WTC11 (cell line): Measurements from ENCODE around the gene ABCB8.

Experiments
- CTCF ChIP-seq: fragments of 200-600 bp; IDR thresholded peaks from 2 replicates; pipeline ENCODE4 v1.8.0; 2022; ENCODE audit warnings: antibody characterized with exemption
- MXD4 ChIP-seq: fragments of 250-450 bp; sonication (Bioruptor Pico); IDR thresholded peaks from 2 replicates; pipeline ENCODE4 v1.8.0; 2021; ENCODE audit warnings: mild to moderate bottlenecking, moderate library complexity, borderline replicate concordance
- TF ChIP-seq, protein P1 (sequence below): sonication (generic); formaldehyde crosslinking; IDR thresholded peaks from 2 replicates; pipeline ENCODE4 v1.8.1; 2023; ENCODE audit warnings: mild to moderate bottlenecking, moderate library complexity, missing genetic modification reagents

- TF ChIP-seq MXD4 (CRISPR knock-in tag) (no peak), CTCF (no peak)
- TF ChIP-seq, protein P1, sequence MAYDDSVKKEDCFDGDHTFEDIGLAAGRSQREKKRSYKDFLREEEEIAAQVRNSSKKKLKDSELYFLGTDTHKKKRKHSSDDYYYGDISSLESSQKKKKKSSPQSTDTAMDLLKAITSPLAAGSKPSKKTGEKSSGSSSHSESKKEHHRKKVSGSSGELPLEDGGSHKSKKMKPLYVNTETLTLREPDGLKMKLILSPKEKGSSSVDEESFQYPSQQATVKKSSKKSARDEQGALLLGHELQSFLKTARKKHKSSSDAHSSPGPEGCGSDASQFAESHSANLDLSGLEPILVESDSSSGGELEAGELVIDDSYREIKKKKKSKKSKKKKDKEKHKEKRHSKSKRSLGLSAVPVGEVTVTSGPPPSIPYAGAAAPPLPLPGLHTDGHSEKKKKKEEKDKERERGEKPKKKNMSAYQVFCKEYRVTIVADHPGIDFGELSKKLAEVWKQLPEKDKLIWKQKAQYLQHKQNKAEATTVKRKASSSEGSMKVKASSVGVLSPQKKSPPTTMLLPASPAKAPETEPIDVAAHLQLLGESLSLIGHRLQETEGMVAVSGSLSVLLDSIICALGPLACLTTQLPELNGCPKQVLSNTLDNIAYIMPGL (CRISPR knock-in tag) = no peak; the same call in 1 of the 2 replicates
These were observed 14.3 kb upstream of the ABCB8 start for GRCh38 chr7:151013733-151014497.
